ENCODE measurements around the gene LEO1. TPM values are rescaled to one million over a fixed set of nuclear protein-coding genes. Genes with fewer than 3 reads are reported as not detected.

LEO1 gene
- total RNA-seq, 1 experiment from 2014 or later = 15.1 TPM

Other genes with a start within 250 kb of the LEO1 start
- 1.2 and 1.5 TPM in 2 replicates for gene LYSMD2, start 234.1 kb downstream of the LEO1 start, total RNA-seq (2014; rRNA removed; shearing (Covaris generic))
- 1.2 and 1.3 TPM in 2 replicates for gene TMOD2, start 220.2 kb downstream of the LEO1 start, total RNA-seq (2014; rRNA removed; shearing (Covaris generic))
- gene TMOD3, start 142.1 kb downstream of the LEO1 start, total RNA-seq (2014; rRNA removed; shearing (Covaris generic)) = 28.4 and 35.6 TPM in 2 replicates
- 77.0 and 83.7 TPM in 2 replicates for gene MAPK6, start 47.4 kb upstream of the LEO1 start, total RNA-seq (2014; rRNA removed; shearing (Covaris generic))
- gene BCL2L10, start 141.0 kb upstream of the LEO1 start, total RNA-seq (2014; rRNA removed; shearing (Covaris generic)) = not detected in 2 replicates
- gene GNB5, start 219.6 kb upstream of the LEO1 start, total RNA-seq (2014; rRNA removed; shearing (Covaris generic)) = 23.9 and 28.6 TPM in 2 replicates